GM23248 (cell line): Measurements from ENCODE around the gene SESTD1.

Source experiments
- EZH2 ChIP-seq: fragments of 200-600 bp; sonication (generic); IDR thresholded peaks from 2 replicates; pipeline ENCODE4 v1.6.1; 2018; ENCODE audit warnings: antibody characterized with exemption, mild to moderate bottlenecking; ENCODE audit not compliant: insufficient read depth, poor library complexity, severe bottlenecking
- EZH2phosphoT487 ChIP-seq: fragments of 200-600 bp; sonication (generic); IDR thresholded peaks from 2 replicates; pipeline ENCODE4 v1.6.1; 2018; ENCODE audit warnings: antibody characterized with exemption, moderate library complexity, mild to moderate bottlenecking, low read depth; ENCODE audit not compliant: insufficient read depth

DNA sequence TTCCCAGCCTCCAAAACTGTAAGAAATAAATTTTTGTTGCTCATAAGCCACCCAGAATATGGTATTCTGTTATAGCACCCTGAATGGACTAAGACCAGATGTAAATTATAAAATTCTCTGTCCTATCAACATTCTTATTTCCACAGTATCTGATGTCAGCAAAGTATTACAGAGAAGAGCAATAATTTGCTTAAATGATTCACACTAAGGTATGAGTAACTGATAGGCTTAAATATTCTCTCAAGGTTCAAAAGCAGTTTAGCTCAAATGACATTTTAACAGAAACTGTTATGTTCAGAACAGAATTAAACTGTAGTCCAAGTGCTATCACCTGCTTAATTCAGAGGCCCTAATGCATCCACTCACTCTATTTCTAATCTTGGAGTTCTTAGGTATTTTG lies 12.8 kb downstream of the SESTD1 start:
- TF ChIP-seq EZH2phosphoT487 (no peak), EZH2 (no peak)
